ENCODE measurements around the gene TRAPPC3. TPM values are rescaled to one million over a fixed set of nuclear protein-coding genes. Genes with fewer than 3 reads are reported as not detected.

The TRAPPC3 gene
- total and polyA plus RNA-seq, 2 donors (not counting 1 experiment from before 2014, with no cell fraction given), result 40.5 to 42.1 TPM

DNA sequence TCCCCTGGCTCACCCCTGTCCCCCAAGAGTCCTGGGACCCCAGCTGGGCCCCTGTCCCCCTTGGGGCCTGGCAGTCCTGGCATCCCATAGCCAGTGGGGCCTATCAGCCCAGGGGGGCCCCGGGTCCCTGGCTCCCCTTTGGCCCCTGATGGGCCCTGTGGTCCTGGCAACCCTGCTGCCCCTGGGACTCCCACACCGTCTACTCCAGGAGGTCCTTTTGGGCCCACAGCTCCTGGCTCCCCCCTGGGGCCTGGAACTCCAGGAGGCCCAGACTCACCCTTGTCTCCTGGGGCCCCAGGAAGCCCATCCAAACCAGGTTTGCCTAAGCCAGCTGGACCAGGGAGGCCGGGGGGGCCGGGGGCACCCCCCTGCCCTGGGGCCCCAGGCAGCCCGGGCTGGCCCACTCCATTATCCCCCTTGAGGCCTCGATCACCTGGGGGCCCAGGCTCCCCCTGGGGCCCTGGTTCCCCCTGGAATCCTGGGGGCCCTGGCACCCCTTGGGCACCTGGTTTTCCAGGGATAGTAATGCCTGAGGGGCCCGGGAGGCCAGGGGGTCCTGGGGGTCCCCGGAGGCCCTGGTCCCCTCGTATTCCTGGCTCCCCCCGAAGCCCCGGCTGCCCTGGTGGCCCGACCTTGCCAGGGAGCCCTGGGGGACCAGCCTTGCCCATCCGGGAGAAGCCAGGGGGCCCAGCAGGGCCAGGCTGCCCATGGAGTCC, 50.5 kb downstream of the TRAPPC3 start:
- no peak overlapping the region for H3K9ac ChIP-seq (ENCODE audit: low read length)
- no peak overlapping the region for H3K27ac ChIP-seq (ENCODE audit: low read length in 2 of 2)
- ChIA-PET POLR2A (no interaction called here), CTCF (interaction anchor here (6.1 to 7.4 kb wide), 2 partner anchors 35 to 188 kb away, joined by 56 to 58 read pairs; no protein-coding TSS in a partner anchor)
- no peak overlapping the region for H2AFZ ChIP-seq (ENCODE audit: insufficient read depth, low read depth, low read length, poor library complexity, severe bottlenecking)
- H3K36me3 ChIP-seq (replicated peaks in 1 of 2; ENCODE audit: control extremely low read depth in 1 of 2, control insufficient read depth in 1 of 2, extremely low read depth in 1 of 2, insufficient read depth in 2 of 2, low read length in 1 of 2), result peaks cover 0 to 25% of the 10 kb centered on the region in 2 experiments
- H3K4me3 ChIP-seq (ENCODE audit: control extremely low read depth in 1 of 5, extremely low read depth in 1 of 5, insufficient read depth in 1 of 5, low read depth in 2 of 5, low read length in 4 of 5), result no peak overlapping the region
- Mint-ChIP-seq H3K9me3 (ENCODE audit: insufficient read depth) (no peaks in the 10 kb centered on the region), H3K27ac (no peak overlapping the region), H3K4me1 (peaks cover 2% of the 10 kb centered on the region), H3K4me3 (no peak overlapping the region), H3K27me3 (no peaks in the 10 kb centered on the region)
- WGBS (ENCODE audit: insufficient coverage), result 89% methylated on average over 13 of the region's 13 CpGs
- TF ChIP-seq, protein P1, sequence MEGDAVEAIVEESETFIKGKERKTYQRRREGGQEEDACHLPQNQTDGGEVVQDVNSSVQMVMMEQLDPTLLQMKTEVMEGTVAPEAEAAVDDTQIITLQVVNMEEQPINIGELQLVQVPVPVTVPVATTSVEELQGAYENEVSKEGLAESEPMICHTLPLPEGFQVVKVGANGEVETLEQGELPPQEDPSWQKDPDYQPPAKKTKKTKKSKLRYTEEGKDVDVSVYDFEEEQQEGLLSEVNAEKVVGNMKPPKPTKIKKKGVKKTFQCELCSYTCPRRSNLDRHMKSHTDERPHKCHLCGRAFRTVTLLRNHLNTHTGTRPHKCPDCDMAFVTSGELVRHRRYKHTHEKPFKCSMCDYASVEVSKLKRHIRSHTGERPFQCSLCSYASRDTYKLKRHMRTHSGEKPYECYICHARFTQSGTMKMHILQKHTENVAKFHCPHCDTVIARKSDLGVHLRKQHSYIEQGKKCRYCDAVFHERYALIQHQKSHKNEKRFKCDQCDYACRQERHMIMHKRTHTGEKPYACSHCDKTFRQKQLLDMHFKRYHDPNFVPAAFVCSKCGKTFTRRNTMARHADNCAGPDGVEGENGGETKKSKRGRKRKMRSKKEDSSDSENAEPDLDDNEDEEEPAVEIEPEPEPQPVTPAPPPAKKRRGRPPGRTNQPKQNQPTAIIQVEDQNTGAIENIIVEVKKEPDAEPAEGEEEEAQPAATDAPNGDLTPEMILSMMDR (IDR thresholded peaks at IDR 0.05), result no peak
- no peaks in the 10 kb centered on the region for H3K9me3 ChIP-seq (ENCODE audit: control extremely low read depth in 1 of 3, control insufficient read depth in 2 of 3, insufficient read depth in 1 of 3, low read length in 2 of 3)
- H4K20me1 ChIP-seq (ENCODE audit: control insufficient read depth, insufficient read depth, low read length, poor library complexity, severe bottlenecking), result no peaks in the 10 kb centered on the region
- no peak for DNase-seq
- no peaks in the 10 kb centered on the region for H3K27me3 ChIP-seq (replicated peaks in 1 of 4; ENCODE audit: control extremely low read depth in 1 of 4, control insufficient read depth in 3 of 4, insufficient read depth in 4 of 4, low read length in 3 of 4)
- no peaks in the 10 kb centered on the region for H3K79me2 ChIP-seq (ENCODE audit: control insufficient read depth, insufficient read depth, low read length)
- no peak overlapping the region for H3K4me2 ChIP-seq (replicated peaks; ENCODE audit: low read depth, low read length, poor library complexity, severe bottlenecking)
- ATAC-seq (ENCODE audit: low read depth), result no peak
- H3K4me1 ChIP-seq (ENCODE audit: control insufficient read depth in 2 of 2, insufficient read depth in 2 of 2, low read length in 2 of 2), result peaks cover 0 to 7% of the 10 kb centered on the region in 2 donors
- intact Hi-C loops (cut with micrococcal nuclease), result loop anchor here (1.0 to 5.0 kb wide), 3 partner anchors 35 to 1333 kb away; no protein-coding TSS in a partner anchor

DNA sequence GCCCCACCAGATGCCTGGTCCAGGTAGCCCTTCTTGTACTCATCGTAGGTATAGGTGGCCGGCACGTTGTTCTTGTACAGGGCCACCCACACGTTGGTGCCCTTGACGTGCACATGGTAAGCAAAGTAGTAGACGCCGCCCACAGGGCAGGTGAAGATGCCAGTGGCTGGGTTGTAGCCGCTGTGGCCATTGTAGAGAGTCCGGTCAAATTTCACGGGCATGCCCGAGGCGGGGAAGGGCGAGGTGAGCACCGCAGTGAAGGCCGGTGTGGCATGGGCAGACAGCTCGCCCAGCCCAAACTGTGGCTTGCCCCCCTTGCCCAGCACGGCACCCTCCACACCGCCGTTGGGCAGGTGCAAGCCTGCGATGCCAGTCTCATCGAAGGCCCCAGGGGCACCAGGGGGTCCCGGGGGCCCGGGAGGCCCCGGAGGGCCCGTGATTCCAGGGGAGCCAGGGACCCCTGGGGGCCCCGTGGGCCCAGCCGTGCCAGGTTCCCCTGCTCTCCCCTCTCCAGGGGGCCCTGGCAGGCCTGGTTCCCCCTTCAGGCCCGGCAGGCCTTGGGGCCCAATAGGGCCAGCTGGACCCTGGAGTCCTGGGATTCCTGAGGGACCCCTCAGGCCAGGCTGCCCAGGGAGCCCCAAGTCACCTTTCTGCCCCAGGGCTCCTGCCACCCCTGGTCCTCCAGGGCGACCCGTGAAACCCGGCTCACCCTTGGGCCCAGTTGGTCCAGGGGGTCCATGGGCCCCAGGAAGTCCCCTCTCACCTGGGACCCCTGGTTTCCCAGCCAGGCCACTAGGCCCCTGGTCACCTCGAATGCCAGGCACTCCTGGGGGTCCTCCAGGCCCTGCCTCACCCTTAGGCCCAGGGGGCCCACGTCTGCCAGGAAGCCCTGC, 51.3 kb downstream of the TRAPPC3 start:
- no peaks in the 10 kb centered on the region for H3K27me3 Mint-ChIP-seq
- peaks cover 0 to 7% of the 10 kb centered on the region in 2 donors for H3K4me1 ChIP-seq (ENCODE audit: control insufficient read depth in 2 of 2, insufficient read depth in 2 of 2, low read length in 2 of 2)
- no peaks in the 10 kb centered on the region for H4K20me1 ChIP-seq (ENCODE audit: control insufficient read depth, insufficient read depth, low read length, poor library complexity, severe bottlenecking)
- H3K27me3 ChIP-seq (replicated peaks in 1 of 4; ENCODE audit: control extremely low read depth in 1 of 4, control insufficient read depth in 3 of 4, insufficient read depth in 4 of 4, low read length in 3 of 4), result no peaks in the 10 kb centered on the region
- H3K4me2 ChIP-seq (replicated peaks; ENCODE audit: low read depth, low read length, poor library complexity, severe bottlenecking), result no peak overlapping the region
- H3K4me1 Mint-ChIP-seq, result peaks cover 2% of the 10 kb centered on the region
- DNase-seq (no peak), ATAC-seq (ENCODE audit: low read depth) (no peak)
- no peak overlapping the region for H3K9ac ChIP-seq (ENCODE audit: low read length)
- no peaks in the 10 kb centered on the region for H3K9me3 Mint-ChIP-seq (ENCODE audit: insufficient read depth)
- TF ChIP-seq EZH2 (IDR thresholded peaks at IDR 0.05; ENCODE audit: borderline replicate concordance, insufficient read depth, low read depth, low read length, poor library complexity, severe bottlenecking), result no peak
- TF ChIP-seq, protein P1 (IDR thresholded peaks at IDR 0.05), result no peak
- POLR2A ChIA-PET, result no interaction called here
- no peak overlapping the region for H2AFZ ChIP-seq (ENCODE audit: insufficient read depth, low read depth, low read length, poor library complexity, severe bottlenecking)
- H3K4me3 ChIP-seq (ENCODE audit: control extremely low read depth in 1 of 5, extremely low read depth in 1 of 5, insufficient read depth in 1 of 5, low read depth in 2 of 5, low read length in 4 of 5), result no peak overlapping the region
- H3K36me3 ChIP-seq (replicated peaks in 1 of 2; ENCODE audit: control extremely low read depth in 1 of 2, control insufficient read depth in 1 of 2, extremely low read depth in 1 of 2, insufficient read depth in 2 of 2, low read length in 1 of 2), result peaks cover 0 to 34% of the 10 kb centered on the region in 2 experiments
- no peaks in the 10 kb centered on the region for H3K79me2 ChIP-seq (ENCODE audit: control insufficient read depth, insufficient read depth, low read length)
- no peak overlapping the region for H3K4me3 Mint-ChIP-seq
- CTCF ChIA-PET, result interaction anchor here (1.9 to 7.4 kb wide), 3 partner anchors 36 to 189 kb away, joined by 15 to 58 read pairs (median 56); no protein-coding TSS in a partner anchor
- intact Hi-C loops (cut with micrococcal nuclease), result loop anchor here (5.0 kb wide), 1 partner anchor 1334 kb away; no protein-coding TSS in a partner anchor
- no peaks in the 10 kb centered on the region for H3K9me3 ChIP-seq (ENCODE audit: control extremely low read depth in 1 of 3, control insufficient read depth in 2 of 3, insufficient read depth in 1 of 3, low read length in 2 of 3)
- no peak overlapping the region for H3K27ac Mint-ChIP-seq
- 94% methylated on average over 33 of the region's 33 CpGs for WGBS (ENCODE audit: insufficient coverage)
- H3K27ac ChIP-seq (ENCODE audit: low read length in 2 of 2), result no peak overlapping the region
